Measurements from ENCODE around the gene INPPL1.
"Not testable (repeated sequence)": the region's sequence is repeated elsewhere in the genome, so short reads cannot be mapped to it uniquely, and the experiment has no call there.

INPPL1 gene

GRCh38 chr11:72241291-72241781 is 16.8 kb downstream of the INPPL1 start:
- DNase-seq (ENCODE audit: low read depth in 2 of 2, low spot score in 1 of 2): no peak

DNA sequence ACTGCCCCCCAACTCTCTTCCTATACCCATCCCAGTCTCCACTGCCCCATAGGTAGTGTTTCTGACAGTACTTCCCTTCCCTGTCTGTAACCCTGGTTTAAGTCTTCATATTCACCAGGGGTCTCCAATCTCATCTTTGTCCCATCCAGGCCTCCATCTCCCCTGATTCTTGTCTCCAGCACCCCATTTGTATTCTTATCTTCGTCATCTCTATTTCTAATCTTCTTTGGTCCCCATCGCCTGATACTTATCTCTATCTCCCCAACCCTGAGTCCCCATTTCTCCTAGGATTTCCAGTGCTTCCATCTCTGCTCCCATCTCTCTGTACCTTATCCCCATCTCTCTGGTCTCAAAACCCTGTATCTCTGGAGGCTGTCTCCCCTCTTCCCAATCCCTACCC is 17.6 kb downstream of the INPPL1 start:
- no peak for DNase-seq (ENCODE audit: low read depth in 2 of 2, low spot score in 1 of 2)

- DNase-seq (ENCODE audit: low read depth in 2 of 2, low spot score in 1 of 2): no peak
Measured at GRCh38 chr11:72243173-72244059, 18.8 kb downstream of the INPPL1 start.

GRCh38 chr11:72244060-72244360 is 19.4 kb downstream of the INPPL1 start, which contains the start of gene PHOX2A:
Gene PHOX2A, minus strand, starts transcription at chr11:72244176. Its CDS starts 172 bp downstream, at chr11:72244004.
- no peak for DNase-seq (ENCODE audit: low read depth in 2 of 2, low spot score in 1 of 2)

DNA sequence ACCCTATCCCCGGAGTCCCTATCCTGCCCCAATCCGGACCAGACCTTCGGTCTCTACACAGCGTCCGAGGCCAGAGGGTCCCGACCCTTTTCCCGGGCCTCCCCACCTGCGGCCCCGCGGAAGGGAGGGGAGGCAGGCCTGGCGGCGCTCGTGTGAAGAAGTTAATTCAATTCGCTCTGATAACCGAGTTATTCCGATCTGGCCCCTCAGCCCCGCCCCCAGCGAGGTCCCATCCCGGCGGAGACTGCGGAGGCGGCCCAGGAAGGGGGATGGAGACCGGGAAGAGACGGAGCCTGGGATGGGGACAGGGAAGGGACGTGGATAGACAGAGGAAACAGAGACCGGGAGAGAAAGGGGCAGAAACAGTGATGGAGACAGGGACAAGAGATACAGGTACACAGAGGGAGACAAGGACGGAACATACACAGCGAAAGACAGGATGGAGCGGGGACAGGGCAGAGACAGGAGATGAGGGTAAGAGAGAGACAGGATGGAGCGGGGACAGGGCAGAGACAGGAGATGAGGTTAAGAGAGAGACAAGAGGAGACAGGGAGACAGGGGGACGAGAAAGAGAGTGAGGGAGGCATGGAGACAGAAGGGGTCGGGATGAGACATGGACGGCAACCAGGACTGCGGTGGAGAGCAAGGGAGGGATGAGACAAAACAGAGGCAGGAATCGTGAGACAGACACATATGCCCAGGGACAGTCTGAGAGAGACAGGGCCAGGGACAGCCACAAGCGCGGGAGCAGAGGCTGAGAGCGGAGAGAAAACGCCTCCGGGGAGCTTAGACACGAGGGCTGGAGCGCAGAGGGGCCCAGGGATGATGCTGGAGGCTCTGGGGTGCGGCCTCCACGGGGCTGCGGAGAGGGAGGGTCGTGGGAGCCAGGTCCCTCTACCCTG is 20.0 kb downstream of the INPPL1 start:
- no peak for DNase-seq (ENCODE audit: low read depth in 2 of 2, low spot score in 1 of 2)

GRCh38 chr11:72245263-72245816 is 20.8 kb downstream of the INPPL1 start:
- DNase-seq (ENCODE audit: low read depth in 2 of 2, low spot score in 1 of 2): no peak

DNA sequence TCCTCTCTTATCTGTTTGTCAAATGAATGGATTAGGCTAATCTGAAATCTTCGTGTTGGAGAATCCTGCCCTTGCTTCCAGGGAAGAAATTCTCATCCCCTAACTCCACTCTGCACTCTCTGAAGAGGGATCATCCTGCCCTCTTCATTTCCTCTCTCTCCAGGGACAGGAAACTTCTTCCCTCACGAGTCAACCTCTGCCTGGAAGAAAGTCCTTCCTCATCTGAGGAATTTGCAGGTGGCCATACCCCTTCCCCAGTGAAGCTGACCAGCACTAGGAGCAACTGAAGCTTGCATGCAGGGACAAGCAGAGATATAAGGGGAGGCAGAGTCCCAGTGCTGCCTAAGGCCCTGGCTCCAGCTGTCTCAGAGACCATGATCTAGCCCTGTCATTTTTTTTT is 23.0 kb downstream of the INPPL1 start:
- no peak for DNase-seq (ENCODE audit: low read depth in 2 of 2, low spot score in 1 of 2)

- DNase-seq (ENCODE audit: low read depth in 2 of 2, low spot score in 1 of 2): no peak
Measured at GRCh38 chr11:72249961-72250360, 25.4 kb downstream of the INPPL1 start.

GRCh38 chr11:72250661-72251464 is 26.3 kb downstream of the INPPL1 start:
- DNase-seq (ENCODE audit: low read depth in 2 of 2, low spot score in 1 of 2): no peak

DNA sequence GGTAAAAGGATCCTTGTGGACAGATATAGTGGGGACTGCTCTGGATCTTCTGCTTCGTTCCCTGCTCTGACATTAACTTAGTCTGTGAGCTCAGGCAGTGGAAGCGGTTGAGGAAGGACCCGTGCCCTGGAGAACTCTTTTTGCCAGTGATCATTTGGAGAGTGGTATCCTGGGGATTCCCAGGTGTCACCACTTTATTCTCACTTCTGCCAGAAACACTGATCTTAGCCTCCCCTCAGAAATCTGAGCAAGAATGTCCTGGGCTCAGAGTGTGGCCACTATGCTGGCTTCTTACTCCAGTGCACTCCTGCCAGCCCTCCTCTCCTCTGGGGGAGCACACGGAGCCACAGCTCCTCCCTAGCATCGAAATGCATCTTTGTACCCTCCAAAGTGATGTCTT is 27.0 kb downstream of the INPPL1 start:
- no peak for DNase-seq (ENCODE audit: low read depth in 2 of 2, low spot score in 1 of 2)

GRCh38 chr11:72253392-72253791 is 28.8 kb downstream of the INPPL1 start:
- no peak for DNase-seq (ENCODE audit: low read depth in 2 of 2, low spot score in 1 of 2)

GRCh38 chr11:72254299-72254993 is 29.9 kb downstream of the INPPL1 start:
- no peak for DNase-seq (ENCODE audit: low read depth in 2 of 2, low spot score in 1 of 2)

DNA sequence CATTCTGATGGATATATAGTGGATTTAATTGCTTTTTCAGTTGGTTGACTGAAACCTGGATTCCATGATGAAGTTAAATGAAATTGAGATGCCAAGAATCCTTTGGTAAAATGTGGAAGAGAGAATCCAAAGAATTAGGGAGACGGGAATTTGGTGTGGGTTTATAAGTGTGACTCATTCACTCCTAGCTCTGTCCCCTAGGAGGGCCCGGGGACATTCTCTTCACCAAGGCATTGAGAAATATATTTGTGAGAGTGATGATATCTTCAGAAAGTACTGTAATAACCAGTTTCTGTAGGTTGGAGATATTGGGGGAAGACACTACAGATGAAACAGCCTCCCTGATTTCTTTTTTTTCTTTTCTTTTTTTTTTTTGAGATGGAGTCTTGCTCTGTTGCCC is 33.0 kb downstream of the INPPL1 start:
- DNase-seq (ENCODE audit: low read depth in 2 of 2, low spot score in 1 of 2): no peak

DNA sequence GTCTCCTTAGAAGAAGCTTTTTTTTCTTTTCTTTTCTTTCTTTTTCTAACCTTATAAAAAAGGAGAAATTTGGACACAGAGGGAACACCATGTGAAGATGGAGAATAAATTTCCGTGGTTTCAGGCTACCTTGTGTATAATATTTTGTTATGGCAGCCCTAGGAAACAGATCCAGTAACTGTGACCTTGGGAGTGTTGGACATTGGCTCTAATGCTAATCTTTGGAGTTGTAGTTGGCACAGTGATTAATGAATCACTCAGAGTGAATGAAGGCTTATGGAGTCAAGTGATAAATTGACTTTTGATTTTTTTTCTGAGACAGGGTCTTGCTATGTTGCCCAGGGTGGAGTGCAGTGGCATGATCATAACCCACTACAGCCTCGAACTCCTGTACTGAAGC is 34.9 kb downstream of the INPPL1 start:
- no peak for DNase-seq (ENCODE audit: low read depth in 2 of 2, low spot score in 1 of 2)

- no peak for DNase-seq (ENCODE audit: low read depth in 2 of 2, low spot score in 1 of 2)
Measured at GRCh38 chr11:72260574-72260973, 36.0 kb downstream of the INPPL1 start.

DNA sequence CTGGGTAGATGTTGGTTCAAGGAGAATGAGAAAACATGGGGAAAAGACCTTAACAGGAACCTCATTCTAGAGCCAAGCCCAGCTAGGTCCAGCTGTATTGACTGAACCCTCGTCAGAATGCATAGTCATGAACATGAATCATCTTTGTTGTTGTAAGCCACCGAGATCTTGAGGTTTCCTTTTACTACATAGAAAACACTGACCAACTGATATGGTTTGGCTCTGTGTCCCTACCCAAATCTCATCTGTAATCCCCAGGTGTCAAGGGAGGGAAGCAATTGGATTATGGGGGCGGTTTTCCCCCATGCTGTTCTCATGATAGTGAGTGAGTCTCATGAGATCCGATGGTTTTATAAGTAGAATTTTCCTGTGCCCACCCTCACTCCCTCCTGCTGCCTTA is 38.8 kb downstream of the INPPL1 start:
- no peak for DNase-seq (ENCODE audit: low read depth in 2 of 2, low spot score in 1 of 2)

- no peak for DNase-seq (ENCODE audit: low read depth in 2 of 2, low spot score in 1 of 2)
Measured at GRCh38 chr11:72265951-72266350, 41.4 kb downstream of the INPPL1 start.

GRCh38 chr11:72266960-72267359 is 42.4 kb downstream of the INPPL1 start:
- not testable (repeated sequence) for DNase-seq (ENCODE audit: low read depth in 2 of 2, low spot score in 1 of 2)

- DNase-seq (ENCODE audit: low read depth in 2 of 2, low spot score in 1 of 2): no peak
Measured at GRCh38 chr11:72267956-72268617, 43.5 kb downstream of the INPPL1 start.

- no peak for DNase-seq (ENCODE audit: low read depth in 2 of 2, low spot score in 1 of 2)
Measured at GRCh38 chr11:72271980-72272379, 47.4 kb downstream of the INPPL1 start.

Data from stimulated activated CD8-positive, alpha-beta memory T cell treated with anti-CD3 and anti-CD28 coated beads, Interleukin-4, amount 100 ng/mL, for 4 hours (primary cell).